Endometrial microvascular endothelial cells (primary cell): ENCODE data around the gene KRT13. TPM values are rescaled to one million over a fixed set of nuclear protein-coding genes. Genes with fewer than 3 reads are reported as not detected.

Experiments used
- in situ Hi-C: cut with HindIII; loops from 2 replicates; pipeline ENCODE4 v1.10.0; 2017; ENCODE audit warnings: low sequenced_read_pairs, low pct_unique_long_range_greater_than_20kb; ENCODE audit errors: inconsistent ontology term
- total RNA-seq: library from RNA; depleted of rRNA; stranded (reverse); fragments of >200 nt; gene quantifications from one replicate; pipeline ENCODE4 v1.2.3, GENCODE V29; 2015; ENCODE audit errors: inconsistent ontology term

Gene KRT13
- total RNA-seq, 1 donor from 2014 or later: not detected

DNA sequence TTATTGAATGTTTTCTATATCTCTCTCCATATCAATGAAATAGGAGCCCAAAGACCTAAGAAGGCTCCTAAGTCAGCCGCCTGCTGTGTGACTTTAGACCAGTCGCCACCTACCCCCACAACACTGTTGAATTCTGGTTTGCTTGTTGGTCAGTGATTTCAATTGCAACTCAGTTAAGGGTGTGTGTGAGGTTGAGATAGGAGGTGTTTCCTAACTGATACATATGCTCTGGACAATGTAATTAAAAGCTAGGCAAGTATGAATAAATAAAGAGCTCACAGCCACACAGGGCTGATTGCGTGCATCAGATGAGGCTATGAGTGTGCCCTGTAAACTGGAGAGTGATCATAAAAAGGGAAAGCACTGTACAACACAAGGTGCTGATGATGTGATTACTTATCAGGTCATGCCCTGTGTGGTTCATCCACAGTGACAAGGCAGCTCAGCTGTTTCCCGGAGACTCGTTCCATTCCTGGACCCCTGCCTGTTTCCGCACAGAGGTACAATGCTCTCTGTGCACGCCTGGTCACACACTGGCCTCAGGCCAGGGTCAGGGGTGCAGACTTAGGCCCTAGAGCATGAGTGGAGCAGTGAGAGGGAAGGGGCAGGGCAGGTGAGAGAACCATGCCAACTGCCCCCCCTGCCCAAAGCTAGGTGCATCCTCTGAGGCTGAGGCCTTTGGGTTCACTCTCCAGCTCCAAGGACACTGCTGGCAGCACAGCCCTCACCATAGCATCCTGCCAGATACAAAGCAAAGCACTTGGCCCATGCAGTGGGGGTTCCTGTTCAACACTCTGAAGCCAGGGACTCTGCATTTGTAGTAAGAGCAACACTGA, 21.2 kb downstream of the KRT13 start:
- in situ Hi-C loops: no loop called here

DNA sequence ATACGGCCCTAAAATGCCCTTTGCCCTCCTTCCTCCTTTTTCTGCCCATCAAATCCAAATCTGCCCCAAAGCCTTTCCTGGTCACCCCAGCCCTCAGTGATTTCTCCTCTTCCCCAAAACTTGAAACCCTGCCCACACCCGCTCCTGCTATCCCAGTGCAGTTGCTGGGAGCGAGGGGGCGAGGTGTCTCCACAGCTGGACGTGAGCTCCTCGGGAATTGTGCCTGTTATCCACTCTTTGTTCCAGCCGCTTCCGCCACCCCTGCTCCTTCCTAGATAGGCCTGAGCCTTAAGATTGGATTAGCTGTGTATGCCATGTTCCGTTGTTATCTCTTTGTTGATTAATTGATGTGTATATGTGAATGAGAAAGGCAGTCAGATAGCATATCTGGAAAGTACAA, 21.9 kb downstream of the KRT13 start:
- in situ Hi-C loops: no loop called here

DNA sequence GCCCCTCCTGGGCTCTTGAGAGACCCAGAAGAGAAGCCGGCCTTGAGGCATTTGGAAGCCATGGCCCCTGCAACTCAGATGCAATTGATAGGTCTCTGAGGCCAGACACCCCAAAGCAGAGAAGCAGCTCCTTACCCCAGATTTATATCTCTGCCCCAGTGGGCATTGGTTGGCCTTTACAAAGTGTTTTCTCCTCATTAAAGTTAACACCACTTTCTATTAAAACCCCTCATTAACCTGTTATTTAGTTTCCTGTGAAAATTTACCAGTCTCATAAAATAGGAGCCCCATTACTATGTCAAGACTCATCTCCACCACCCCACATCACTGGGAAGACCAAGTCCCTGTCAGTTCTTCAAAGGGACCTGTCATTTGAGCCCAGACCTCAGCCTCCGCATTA, 24.4 kb downstream of the KRT13 start, which contains the start of gene KRT35:
Gene KRT35 (minus strand): TSS at position 116 of the 400 bp plus-strand sequence. CDS start 54 bp downstream, at position 62.
- in situ Hi-C loops: no loop called here

DNA sequence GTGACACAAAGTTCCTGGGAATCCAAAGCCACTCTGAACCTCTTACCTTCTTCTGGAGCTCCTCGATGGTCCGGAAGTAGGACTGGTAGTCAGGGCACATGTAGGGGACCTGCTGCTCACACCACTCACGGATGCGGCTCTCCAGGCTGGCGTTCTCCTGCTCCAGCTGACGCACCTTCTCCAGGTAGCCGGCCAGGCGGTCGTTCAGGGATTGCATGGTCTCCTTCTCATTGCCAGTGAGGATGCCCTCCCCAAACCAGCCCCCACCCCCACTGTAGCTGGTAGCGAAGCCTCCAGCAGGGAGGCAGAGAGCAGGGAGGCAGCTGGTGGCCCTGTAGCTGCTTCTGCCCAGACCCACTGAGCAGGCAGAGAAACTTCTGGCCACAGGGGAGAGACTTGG, 24.8 kb downstream of the KRT13 start:
- in situ Hi-C loops: no loop called here

DNA sequence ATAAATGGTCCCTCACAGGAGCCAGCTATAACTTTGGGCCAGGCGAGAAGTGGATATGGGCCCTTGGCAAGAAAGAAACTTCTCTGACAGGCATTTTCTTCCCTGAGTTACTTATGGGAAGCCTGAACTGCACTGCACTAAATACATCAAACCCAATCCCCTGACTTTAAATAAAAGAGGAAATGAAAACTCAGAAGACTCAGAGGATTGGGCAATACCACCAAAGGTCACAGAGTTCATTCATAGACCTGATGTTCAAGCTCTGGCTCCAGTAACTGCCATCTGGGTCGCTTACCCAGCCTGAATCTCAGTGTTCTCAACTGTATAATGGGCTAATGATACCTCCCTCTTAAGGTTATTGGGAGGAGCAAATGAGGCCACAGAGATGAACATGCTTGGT, 25.3 kb downstream of the KRT13 start:
- in situ Hi-C loops: no loop called here

DNA sequence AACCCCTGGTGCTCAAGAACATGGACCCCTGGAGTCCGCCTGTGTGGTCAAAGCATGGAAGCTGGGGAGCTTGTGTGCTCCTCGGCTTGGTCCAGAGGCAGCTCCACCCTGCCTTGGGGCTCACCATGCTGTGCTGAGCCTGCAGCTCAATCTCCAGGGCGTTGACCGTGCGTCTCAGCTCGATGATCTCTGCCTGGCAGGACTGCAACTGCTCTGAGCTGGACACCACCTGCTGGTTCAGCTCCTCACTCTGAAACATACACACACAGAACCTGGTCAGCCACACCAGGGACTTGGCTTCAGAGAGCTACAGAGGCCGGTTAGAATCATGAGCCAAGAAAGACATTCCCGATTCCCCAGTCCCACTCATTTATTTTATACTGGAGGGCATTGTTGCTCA, 27.2 kb downstream of the KRT13 start:
- in situ Hi-C loops: no loop called here

DNA sequence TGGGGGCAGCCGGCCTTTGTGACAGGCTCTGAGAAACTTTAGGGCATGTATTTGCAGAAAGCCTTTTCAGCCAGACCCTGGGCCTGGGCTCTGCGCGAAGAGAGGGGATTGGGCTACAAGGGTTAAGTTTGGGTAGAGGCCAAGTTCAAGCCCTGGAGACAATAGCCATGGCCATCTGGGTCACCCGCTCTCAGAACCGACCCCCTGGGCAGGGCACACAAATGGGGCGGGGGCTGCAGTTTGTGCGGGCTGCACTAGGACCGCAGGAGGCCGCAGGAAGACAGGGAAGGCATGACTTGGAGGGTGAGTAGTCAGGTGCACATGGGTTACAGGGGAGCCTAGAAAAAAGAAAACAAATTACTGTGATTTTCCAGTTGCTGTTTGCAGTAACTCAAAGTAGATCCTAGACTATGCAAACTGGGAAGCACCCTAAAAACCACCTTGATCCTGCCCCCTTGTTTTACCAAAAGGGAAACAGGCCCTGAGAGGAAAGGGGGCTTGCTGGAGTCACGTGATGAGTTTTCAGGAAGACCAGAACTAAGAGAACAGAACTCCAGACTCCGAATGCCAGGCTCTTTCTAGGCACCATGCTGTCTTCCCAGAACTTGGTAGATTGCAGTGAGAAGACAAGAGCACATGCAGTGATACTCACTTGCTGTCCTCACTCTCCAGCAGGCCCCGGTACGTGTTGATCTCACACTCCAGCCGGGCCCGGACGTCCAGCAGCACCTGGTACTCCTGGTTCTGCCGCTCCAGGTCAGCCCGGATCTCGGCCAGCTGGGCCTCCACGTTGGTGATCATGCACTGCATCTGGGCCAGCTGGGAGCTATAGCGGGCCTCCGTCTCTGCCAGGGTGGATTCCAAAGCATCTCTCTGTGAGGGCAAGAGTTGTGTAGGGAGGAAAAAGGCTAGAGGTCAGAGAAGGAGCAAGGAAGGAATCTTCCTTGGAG, 28.3 kb downstream of the KRT13 start:
- in situ Hi-C loops: no loop called here

DNA sequence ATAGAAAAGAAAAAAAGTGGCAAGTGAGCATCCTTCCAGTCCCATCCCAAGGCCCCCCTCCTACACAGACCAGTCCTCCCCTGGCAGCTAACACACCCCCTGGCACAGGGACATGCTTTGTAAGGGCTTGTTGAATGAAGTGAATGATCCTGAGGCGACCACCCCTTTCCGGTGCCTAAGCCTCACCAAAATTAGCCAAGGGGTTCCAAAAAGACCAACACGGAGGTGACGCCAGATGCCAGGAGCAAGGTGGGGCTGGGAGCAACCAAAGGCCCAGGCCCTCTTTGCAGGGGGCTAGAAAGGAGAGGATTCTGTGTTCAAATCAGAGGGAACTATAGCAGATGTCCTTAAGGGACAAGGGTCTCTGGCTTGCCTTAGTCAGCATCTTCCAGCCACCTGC, 30.0 kb downstream of the KRT13 start:
- in situ Hi-C loops: no loop called here

DNA sequence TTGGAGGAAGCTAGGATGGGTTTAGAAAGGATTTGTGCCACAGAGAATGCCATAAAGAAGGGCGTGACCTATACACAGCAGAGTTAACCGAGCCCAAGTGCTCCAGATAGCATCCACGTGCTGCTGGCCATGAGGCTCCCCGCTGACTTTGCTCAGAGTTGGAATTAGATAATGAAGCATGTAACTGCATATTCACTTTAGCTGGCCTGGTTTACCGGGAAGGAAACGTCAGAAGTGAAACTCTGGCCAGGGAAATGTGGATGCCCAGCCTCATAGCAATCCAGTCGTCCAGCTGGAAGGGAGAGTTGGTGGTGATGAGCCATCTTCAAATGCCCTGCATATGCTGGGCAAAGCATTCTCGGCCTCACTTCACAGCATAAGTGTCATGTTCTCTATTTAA, 30.5 kb downstream of the KRT13 start:
- in situ Hi-C loops: no loop called here

DNA sequence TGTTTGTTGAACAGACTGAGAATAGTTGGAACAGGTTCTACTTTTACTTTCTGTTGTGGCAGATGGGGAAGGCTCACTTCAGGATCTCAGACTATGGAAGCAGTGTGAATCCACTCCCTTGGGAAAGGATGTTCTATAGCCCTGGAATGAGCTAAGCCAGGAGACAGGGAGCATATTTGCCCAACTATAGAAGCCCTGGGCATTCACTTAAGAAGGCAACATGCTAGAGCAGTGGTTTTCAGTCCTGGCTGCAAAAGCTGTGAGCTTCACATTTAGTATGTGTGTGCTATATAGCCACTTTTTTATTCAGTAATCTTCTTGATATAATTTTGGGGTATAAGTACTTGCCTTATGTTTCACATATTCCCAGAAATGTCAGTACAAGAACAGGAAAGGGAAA, 37.1 kb downstream of the KRT13 start:
- in situ Hi-C loops: no loop called here

DNA sequence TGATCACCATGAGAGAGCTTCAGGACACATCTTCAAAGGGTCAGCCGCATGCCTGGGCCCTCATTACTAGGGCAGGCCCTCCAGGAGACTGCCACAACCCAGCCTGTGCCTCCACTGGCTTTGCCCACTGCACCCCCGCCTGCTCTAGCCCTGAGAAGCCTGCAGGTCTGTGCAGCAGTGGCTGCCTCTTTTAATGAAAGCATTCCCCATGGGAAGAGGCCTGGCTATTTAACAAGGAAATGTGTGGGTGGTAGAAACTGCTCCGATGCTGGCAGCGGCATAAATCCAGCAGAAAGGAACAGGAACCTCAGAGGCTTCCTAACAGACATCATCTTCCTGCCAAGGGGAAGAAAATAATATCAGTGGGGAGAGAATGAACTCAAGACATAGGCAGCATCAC, 37.9 kb downstream of the KRT13 start:
- in situ Hi-C loops: no loop called here

DNA sequence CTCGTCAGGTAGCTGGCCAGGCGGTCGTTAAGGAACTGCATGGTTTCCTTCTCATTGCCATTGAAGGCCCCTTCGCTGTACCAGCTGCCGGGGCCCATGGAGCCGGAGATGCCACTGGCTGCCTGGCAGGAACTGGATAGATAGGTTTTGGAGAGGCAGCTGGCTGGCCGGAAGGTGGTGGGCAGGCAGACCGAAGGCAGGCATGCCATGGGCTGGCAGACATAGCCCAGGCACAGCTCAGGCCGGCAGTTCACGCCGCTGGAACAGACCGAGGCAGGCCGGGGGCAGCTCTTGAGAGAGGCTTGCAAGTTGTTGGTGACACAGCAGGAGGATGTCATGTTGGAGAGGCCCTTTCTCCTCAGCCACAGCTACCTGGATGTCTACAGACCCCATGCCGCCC, 38.4 kb downstream of the KRT13 start, which contains the start of gene KRT32:
Gene KRT32 (minus strand): TSS at position 399 of the 400 bp plus-strand sequence. CDS start 61 bp downstream, at position 338.
- in situ Hi-C loops: no loop called here

DNA sequence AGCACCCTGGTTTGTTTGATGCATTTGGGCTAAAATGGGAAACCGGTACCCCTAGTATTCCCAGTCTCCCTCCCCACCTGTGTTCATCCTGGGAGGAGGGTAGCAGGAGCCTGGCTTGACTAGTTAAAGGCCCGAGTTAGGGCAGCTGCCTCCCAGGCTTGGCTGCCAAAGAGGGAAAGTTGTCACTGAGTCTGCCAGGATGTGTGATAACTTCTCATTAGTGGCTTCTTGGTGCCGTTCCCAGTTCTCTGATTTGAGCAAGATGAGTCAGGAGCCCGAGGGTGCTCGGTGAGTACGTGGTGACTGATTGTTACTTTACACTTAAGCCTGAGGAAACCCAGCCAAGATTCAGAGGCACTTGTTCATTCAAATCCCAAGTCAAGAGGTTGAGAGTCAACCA, 40.7 kb downstream of the KRT13 start:
- in situ Hi-C loops: no loop called here

DNA sequence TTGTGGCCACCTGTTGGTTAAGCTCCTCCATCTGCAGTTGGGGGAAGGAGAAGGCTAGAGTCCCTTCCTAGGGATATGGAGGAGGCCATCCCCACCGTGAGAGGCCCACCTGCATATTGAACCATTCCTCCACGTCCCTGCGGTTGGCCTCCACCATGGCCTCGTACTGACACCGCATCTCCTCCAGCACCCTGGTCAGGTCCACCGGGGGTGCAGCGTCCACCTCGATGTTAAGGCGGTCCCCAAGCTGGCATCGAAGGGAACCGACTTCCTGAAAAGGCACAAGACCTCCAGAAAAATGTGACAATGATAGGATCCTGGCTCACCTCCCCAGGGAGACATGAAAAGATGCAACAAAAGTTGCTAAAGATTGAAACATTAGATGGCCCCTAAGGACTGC, 41.2 kb downstream of the KRT13 start:
- in situ Hi-C loops: no loop called here

DNA sequence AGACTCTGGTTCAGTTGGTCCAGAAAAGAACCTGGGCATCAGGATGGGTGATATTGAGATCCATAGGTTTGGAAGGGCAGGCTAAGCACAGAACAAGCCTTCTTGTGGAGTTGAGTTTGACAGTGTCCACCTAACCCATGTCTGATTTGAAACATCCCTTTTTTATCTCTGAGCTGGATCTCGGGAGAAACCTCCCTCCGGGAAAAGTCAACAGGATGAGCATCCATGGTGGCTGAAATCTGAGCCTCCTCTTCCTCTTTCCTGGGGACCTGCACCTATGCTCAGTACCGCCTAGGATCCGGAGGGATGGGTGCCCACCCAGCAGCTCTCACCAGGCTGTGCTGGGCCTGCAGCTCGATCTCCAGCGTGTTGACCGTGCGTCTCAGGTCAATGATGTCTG, 41.7 kb downstream of the KRT13 start:
- in situ Hi-C loops: no loop called here

DNA sequence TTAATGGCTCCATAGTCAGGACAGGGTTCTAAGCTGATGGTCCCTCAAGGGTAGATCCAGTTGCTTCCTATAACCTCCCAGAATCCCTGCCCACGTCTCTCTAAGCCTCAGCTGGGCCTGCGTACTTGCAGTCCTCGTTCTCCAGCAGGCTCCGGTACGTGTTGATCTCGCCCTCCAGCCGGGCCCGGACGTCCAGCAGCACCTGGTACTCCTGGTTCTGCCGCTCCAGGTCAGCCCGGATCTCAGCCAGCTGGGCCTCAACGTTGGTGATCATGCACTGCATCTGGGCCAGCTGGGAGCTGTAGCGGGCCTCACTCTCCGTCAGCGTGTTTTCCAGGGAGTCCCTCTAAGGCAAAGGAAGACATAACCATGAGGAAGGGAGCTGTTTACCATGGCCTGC, 42.7 kb downstream of the KRT13 start:
- in situ Hi-C loops: no loop called here

DNA sequence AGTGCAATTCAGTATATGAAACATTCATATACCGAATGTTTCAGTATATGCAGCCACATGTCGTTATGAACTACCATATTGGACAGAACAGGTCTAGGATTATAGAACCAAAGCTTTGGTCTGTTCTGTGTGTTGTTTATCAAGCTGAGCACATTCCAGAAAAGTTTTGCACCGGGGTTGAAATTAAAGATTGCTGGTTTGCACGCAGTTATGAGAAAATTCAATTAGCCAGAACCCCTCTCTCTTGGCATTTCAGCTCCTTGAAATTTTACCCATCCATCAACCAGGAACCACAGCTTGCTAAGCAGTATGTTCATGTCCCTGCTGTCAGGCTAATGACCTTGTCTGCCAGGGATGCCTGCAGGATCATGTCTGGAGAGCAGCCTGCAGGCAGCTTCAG, 47.7 kb downstream of the KRT13 start:
- in situ Hi-C loops: no loop called here

DNA sequence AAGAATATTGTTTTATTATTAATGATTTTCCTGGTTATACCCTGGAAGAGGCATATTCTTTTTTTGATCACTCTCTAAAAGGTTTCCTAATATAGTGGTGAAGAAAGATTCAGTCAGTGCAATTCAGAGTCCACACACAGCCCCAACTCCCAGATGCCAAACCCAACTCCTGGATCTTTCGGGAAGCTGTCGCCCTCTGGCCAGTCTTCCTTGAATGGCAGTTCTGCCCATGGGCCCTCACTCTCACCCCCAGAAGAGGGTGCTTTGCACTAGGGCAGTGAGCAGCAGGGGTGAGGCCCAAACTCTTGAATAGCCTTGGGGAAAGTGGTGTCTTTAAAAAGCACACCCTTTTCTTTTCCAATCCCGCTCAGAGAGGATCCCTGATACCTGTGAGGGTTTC, 49.2 kb downstream of the KRT13 start:
- in situ Hi-C loops: no loop called here

DNA sequence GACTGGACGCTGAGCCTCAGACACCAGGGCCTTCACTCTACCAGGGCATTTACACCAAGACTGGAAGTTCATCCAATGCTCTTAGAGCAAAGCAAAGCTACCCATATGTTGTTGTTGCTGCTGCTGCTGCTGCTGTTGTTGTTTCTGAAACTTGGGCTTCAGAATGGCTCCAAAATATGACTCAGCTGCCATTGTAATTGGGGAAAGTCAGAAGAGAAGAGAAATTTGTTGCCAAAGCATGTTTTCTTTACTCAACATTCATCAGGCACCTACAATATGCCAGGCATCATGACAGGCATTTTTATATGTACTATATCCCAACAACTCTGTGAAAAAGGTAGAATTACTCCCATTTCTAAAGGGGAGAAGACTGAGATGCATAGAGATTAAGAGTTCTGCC, 50.2 kb downstream of the KRT13 start:
- in situ Hi-C loops: no loop called here

DNA sequence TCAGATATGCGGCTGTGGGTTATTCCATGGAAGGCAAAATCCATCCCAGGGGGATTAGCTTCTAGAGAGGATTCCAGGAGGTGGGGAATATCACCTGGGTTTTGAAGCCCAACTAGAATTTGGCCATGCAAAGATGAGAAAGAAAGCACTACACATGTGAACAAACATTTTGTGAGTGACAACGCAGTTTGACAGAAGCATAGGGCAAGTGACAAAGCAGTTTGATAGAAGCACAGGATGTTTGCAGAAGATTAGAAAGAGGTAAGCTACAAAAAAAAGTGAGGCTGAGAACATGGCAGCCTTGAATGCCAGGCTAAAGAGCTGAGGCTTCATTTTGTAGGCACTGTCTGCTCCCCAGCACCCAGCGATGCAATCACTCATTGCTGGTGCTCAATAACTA, 52.3 kb downstream of the KRT13 start:
- in situ Hi-C loops: no loop called here
